Lung (tissue), 12 donors: ENCODE measurements around the gene CDK19. TPM values are rescaled to one million over a fixed set of nuclear protein-coding genes. Genes with fewer than 3 reads are reported as not detected.

Source experiments
- ATAC-seq: fragments of 200-7000 bp; cut with Tn5 transposase; one replicate; pipeline ENCODE4 v1.9.1; 2020; ENCODE audit warnings: moderate number of reproducible peaks; ENCODE audit not compliant: insufficient read depth, low FRiP score
- DNase-seq, 3 donors: peaks; one replicate each; pipeline ENCODE4 v3.0.0-alpha.2; 2013 to 2017
- H3K27ac ChIP-seq, 2 donors: one replicate each; pipeline ENCODE4 v1.5.1; 2013; ENCODE audit warnings: mild to moderate bottlenecking in 2 of 2, moderate library complexity in 2 of 2, control low read depth in 1 of 2, inconsistent platforms in 1 of 2, low read depth in 1 of 2, low read length in 1 of 2
- H3K27me3 ChIP-seq, 3 donors: one replicate each; pipeline ENCODE4 v1.5.1; 2013; ENCODE audit warnings: low read length in 2 of 3; ENCODE audit not compliant: control insufficient read depth in 3 of 3, insufficient read depth in 3 of 3
- H3K36me3 ChIP-seq, 4 donors: one replicate each; pipeline ENCODE4 v1.5.1; 2013; ENCODE audit warnings: low read length in 4 of 4, mild to moderate bottlenecking in 1 of 4, moderate library complexity in 1 of 4; ENCODE audit not compliant: control insufficient read depth in 4 of 4, insufficient read depth in 4 of 4
- H3K4me1 ChIP-seq, 5 donors: one replicate each; pipeline ENCODE4 v1.5.1; 2013; ENCODE audit warnings: low read length in 5 of 5, mild to moderate bottlenecking in 2 of 5, moderate library complexity in 1 of 5; ENCODE audit not compliant: control insufficient read depth in 5 of 5, insufficient read depth in 5 of 5
- H3K4me3 ChIP-seq: one replicate; pipeline ENCODE4 v1.5.1; 2013; ENCODE audit warnings: mild to moderate bottlenecking, control low read depth, moderate library complexity
- H3K9ac ChIP-seq, 2 donors: one replicate each; pipeline ENCODE4 v1.5.1; 2013; ENCODE audit warnings: low read length in 2 of 2, control low read depth in 1 of 2; ENCODE audit not compliant: insufficient read depth in 1 of 2
- H3K9me3 ChIP-seq, 4 donors: one replicate each; pipeline ENCODE4 v1.5.1; 2013; ENCODE audit warnings: low read length in 3 of 4, mild to moderate bottlenecking in 1 of 4, moderate library complexity in 1 of 4; ENCODE audit not compliant: control insufficient read depth in 4 of 4, insufficient read depth in 3 of 4
- CTCF ChIP-seq: IDR thresholded peaks from 2 replicates; pipeline ENCODE4 v1.5.1; 2012; ENCODE audit warnings: mild to moderate bottlenecking; ENCODE audit errors: control extremely low read depth, extremely low read depth
- WGBS, 2 donors: extraction: QIAGEN DNeasy Blood & Tissue Kit; methylation state at CpG; one replicate each; pipeline ENCODE4 v1.1.7; 2013; 5-methylcytosine and 5-hydroxymethylcytosine counted together
- polyA plus RNA-seq, 2 donors: library from polyadenylated mRNA; stranded (reverse); fragments of 200-250 nt; gene quantifications; one replicate each; pipeline ENCODE4 v1.2.1, GENCODE V29; 2013
- total RNA-seq, 2 donors: library from RNA; depleted of rRNA in 1 of 2; stranded (reverse); fragments of >200 nt in 1 of 2; gene quantifications; one replicate each; pipeline ENCODE4 v1.2.1, GENCODE V29; 2014 to 2021
- donor health status: control.
- donor health status: control.
- donor health status: Bipolar disorder and iron deficiency.
- donor health status: healthy.
- donor health status: DM: yes; HTN: yes; CAD: no.

CDK19 gene
- total and polyA plus RNA-seq, 4 donors, result 6.0 to 37.9 (median 10.4) TPM

- ATAC-seq, result no peak
These were observed 122.0 kb downstream of the CDK19 start for GRCh38 chr6:110693296-110693695.

GRCh38 chr6:110690916-110691315, 124.4 kb downstream of the CDK19 start:
- no peak overlapping the region for H3K4me3 ChIP-seq
- no peak overlapping the region for H3K27ac ChIP-seq
- 87 to 97% methylated on average over 5 of the region's 5 CpGs for WGBS, 2 donors
- DNase-seq (no peak), ATAC-seq (no peak)
- H3K27me3 ChIP-seq, result no peaks in the 10 kb centered on the region
- peaks cover 0 to 11% (median 6%) of the 10 kb centered on the region in 5 donors for H3K4me1 ChIP-seq
- TF ChIP-seq CTCF, result no peak
- no peaks in the 10 kb centered on the region for H3K9me3 ChIP-seq
- no peaks in the 10 kb centered on the region for H3K36me3 ChIP-seq
- H3K9ac ChIP-seq, result no peak overlapping the region

More at GRCh38 chr6:110693296-110693695, 122.0 kb downstream of the CDK19 start:
- Histone ChIP-seq H3K27me3 (no peaks in the 10 kb centered on the region), H3K9ac (no peak overlapping the region), H3K27ac (no peak overlapping the region), H3K36me3 (no peaks in the 10 kb centered on the region), H3K4me3 (no peak overlapping the region), H3K4me1 (peaks cover 0 to 11% (median 6%) of the 10 kb centered on the region in 5 donors), H3K9me3 (no peaks in the 10 kb centered on the region)
- no peak for DNase-seq
- no peak for TF ChIP-seq CTCF
- WGBS, 2 donors, result 96 to 98% methylated on average over 3 of the region's 3 CpGs

GRCh38 chr6:110690106-110690654, 125.1 kb downstream of the CDK19 start:
- DNase-seq (no peak), ATAC-seq (no peak)
- no peak for TF ChIP-seq CTCF
- H3K4me3 ChIP-seq, result no peak overlapping the region
- no peak overlapping the region for H3K9ac ChIP-seq
- WGBS, 2 donors, result 87 to 96% methylated on average over 3 of the region's 3 CpGs
- no peak overlapping the region for H3K27ac ChIP-seq
- no peaks in the 10 kb centered on the region for H3K36me3 ChIP-seq
- no peaks in the 10 kb centered on the region for H3K27me3 ChIP-seq
- no peaks in the 10 kb centered on the region for H3K9me3 ChIP-seq
- H3K4me1 ChIP-seq, result peaks cover 0 to 11% (median 6%) of the 10 kb centered on the region in 5 donors
